Activated T-cell treated with anti-CD3 and anti-CD28 coated beads, Interleukin-2, amount 50 U/mL, for 72 hours (primary cell): ENCODE results near the gene OR8B3. TPM values are rescaled to one million over a fixed set of nuclear protein-coding genes. Genes with fewer than 3 reads are reported as not detected.

Experiments used
- total RNA-seq, 2 donors: library from RNA; stranded (reverse); gene quantifications; one replicate each; pipeline ENCODE4 v1.2.3, GENCODE V29; 2022

The OR8B3 gene
- total RNA-seq, 2 donors from 2014 or later = not detected

Other genes starting within 250 kb of the OR8B3 start
- gene OR10D3, start 215.7 kb downstream of the OR8B3 start, total RNA-seq = not detected
- not detected for gene OR8G1, start 157.9 kb downstream of the OR8B3 start, total RNA-seq
- not detected for gene OR8G5, start 142.6 kb downstream of the OR8B3 start, total RNA-seq
- gene OR8D1, start 85.1 kb downstream of the OR8B3 start, total RNA-seq = not detected
- gene OR8D2, start 78.8 kb downstream of the OR8B3 start, total RNA-seq = not detected
- gene OR8B2, start 14.5 kb downstream of the OR8B3 start, total RNA-seq = not detected
- not detected for gene OR8B4, start 25.8 kb upstream of the OR8B3 start, total RNA-seq
- not detected for gene OR8B8, start 46.7 kb upstream of the OR8B3 start, total RNA-seq
- not detected for gene OR8B12, start 144.6 kb upstream of the OR8B3 start, total RNA-seq
- gene OR8A1, start 171.0 kb upstream of the OR8B3 start, total RNA-seq = not detected
- gene PANX3, start 212.4 kb upstream of the OR8B3 start, total RNA-seq = not detected
- gene TBRG1, start 223.8 kb upstream of the OR8B3 start, total RNA-seq = 10 to 100 TPM; 45.5 to 50.8 TPM